ENCODE measurements around the gene DDX54. TPM values are rescaled to one million over a fixed set of nuclear protein-coding genes. Genes with fewer than 3 reads are reported as not detected.

The DDX54 gene
- total RNA-seq, 2 donors from 2014 or later: 35.1 to 38.0 TPM

DNA sequence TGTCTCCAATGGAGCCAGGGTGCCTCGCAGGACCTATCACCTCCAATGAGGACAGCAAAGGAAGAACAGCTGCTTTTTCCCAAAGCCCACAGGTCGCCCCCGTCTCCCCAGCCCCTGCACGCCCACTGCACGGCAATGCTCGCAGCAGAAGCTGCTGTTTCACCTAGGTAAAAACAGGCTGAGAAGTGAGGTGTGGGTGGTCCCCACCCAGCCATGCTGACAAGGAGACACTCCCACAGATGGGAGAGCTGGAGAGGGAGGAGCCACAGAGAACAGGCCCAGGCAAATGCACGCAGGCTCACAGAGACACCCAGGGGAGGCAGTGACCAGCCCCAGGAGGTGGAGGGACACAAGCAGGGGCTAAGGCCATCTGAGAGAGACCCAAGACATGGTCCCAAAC is 25.3 kb downstream of the DDX54 start:
- TF ChIP-seq CTCF (IDR thresholded peaks at IDR 0.05): no peak
- DNase-seq (ENCODE audit: low spot score): no peak
- H3K4me3 ChIP-seq: no peak overlapping the region
- no peak overlapping the region for H3K27ac ChIP-seq
- H3K36me3 ChIP-seq: peaks cover 67% of the 10 kb centered on the region
- H3K9me3 ChIP-seq: no peaks in the 10 kb centered on the region
- H3K4me1 ChIP-seq: peaks cover 0 to 1% of the 10 kb centered on the region in 2 donors
- H3K27me3 ChIP-seq: peaks cover 0 to 6% of the 10 kb centered on the region in 2 donors

- no peak for TF ChIP-seq CTCF (IDR thresholded peaks at IDR 0.05)
- Histone ChIP-seq H3K36me3 (peaks cover 57% of the 10 kb centered on the region), H3K27ac (no peak overlapping the region), H3K27me3 (peaks cover 7 to 10% of the 10 kb centered on the region in 2 donors), H3K4me3 (no peak overlapping the region), H3K9me3 (no peaks in the 10 kb centered on the region), H3K4me1 (peaks cover 0 to 13% of the 10 kb centered on the region in 2 donors)
- no peak for DNase-seq (ENCODE audit: low spot score)
Measured at GRCh38 chr12:113158439-113159203, 26.7 kb downstream of the DDX54 start.

DNA sequence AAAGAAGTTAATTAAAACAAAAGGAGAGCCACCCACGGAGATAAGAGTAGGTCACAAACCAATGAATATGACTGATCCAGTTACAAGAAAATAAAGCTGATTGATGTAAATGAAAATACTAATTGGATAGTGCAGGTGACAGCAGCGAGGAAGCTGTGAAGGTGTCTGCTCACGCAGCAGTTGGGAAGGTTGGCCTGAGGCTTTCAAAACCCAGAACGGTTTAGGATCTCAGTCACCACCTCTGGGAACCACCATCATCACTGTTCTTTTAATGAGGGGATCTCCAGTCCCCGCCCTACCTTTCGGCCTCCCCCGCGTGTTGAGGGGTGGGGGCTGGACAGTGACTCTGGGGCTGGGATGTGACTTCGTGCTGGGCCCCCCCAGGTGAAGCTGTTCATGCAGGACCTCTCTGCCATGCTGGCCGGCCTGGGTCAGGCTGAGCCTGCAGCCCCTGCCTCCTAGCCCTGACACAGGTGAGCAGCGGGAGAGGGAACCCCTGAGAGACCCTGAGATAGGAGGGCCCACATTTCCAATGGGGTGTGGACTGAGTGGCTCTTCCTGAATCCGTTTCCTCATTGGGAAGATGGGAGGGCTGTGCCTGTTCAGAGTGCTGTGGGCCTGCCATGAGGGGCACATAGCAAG is 27.9 kb downstream of the DDX54 start:
- H3K36me3 ChIP-seq: peaks cover 44% of the 10 kb centered on the region
- H3K27me3 ChIP-seq: peaks cover 7 to 15% of the 10 kb centered on the region in 2 donors
- no peak overlapping the region for H3K4me3 ChIP-seq
- no peak overlapping the region for H3K27ac ChIP-seq
- DNase-seq (ENCODE audit: low spot score): no peak
- TF ChIP-seq CTCF (IDR thresholded peaks at IDR 0.05): no peak
- H3K9me3 ChIP-seq: no peaks in the 10 kb centered on the region
- peaks cover 0 to 25% of the 10 kb centered on the region in 2 donors for H3K4me1 ChIP-seq

DNA sequence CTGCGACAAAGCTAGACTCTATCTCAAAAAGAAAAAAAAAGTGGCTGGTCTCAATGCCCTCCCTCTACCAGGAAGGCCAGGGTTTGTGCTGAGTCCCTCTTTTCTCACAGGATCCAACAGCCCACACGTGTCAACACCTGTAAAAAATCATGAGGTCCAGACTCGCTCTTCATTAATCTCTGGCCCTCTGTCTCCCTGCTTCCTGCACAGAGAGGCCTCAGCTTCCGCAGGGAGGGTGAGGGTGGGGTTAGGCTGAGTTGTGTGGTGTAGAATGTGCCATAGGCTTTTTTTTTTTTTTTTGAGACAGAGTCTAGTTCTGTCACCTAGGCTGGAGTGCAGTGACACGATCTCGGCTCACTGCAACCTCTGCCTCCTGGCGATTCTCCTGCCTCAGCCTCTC is 29.6 kb downstream of the DDX54 start:
- no peak for DNase-seq (ENCODE audit: low spot score)
- no peaks in the 10 kb centered on the region for H3K9me3 ChIP-seq
- peaks cover 28% of the 10 kb centered on the region for H3K36me3 ChIP-seq
- H3K27ac ChIP-seq: no peak overlapping the region
- no peak for TF ChIP-seq CTCF (IDR thresholded peaks at IDR 0.05)
- no peak overlapping the region for H3K4me3 ChIP-seq
- peaks cover 0 to 25% of the 10 kb centered on the region in 2 donors for H3K4me1 ChIP-seq
- peaks cover 7 to 15% of the 10 kb centered on the region in 2 donors for H3K27me3 ChIP-seq

DNA sequence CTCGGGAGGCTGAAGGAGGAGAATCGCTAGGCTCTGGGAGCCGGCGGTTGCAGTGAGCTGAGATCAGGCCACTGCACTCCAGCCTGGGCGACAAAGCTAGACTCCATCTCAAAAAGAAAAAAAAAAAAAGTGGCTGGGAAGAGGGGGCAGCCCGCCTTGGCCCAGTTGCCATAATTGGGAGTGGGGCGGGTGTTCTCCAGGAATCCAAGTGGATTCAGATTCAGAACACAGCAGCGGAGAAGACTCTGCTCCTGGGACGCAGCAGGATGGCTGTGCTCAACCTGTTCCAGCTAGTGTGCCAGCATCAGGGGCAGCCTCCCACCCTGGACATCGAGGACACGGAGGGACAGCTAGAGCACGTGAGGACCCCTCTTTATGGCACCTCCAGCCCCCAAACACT is 30.2 kb downstream of the DDX54 start:
- Histone ChIP-seq H3K27ac (no peak overlapping the region), H3K36me3 (peaks cover 22% of the 10 kb centered on the region), H3K4me3 (no peak overlapping the region), H3K9me3 (no peaks in the 10 kb centered on the region), H3K27me3 (peaks cover 7 to 15% of the 10 kb centered on the region in 2 donors), H3K4me1 (peaks cover 0 to 25% of the 10 kb centered on the region in 2 donors)
- TF ChIP-seq CTCF (IDR thresholded peaks at IDR 0.05): no peak
- DNase-seq (ENCODE audit: low spot score): no peak
